ENCODE measurements around the gene COL5A1.
A peak's percentile ranks its signal among the peaks of the same experiment; 100 is the strongest.

Gene COL5A1

DNA sequence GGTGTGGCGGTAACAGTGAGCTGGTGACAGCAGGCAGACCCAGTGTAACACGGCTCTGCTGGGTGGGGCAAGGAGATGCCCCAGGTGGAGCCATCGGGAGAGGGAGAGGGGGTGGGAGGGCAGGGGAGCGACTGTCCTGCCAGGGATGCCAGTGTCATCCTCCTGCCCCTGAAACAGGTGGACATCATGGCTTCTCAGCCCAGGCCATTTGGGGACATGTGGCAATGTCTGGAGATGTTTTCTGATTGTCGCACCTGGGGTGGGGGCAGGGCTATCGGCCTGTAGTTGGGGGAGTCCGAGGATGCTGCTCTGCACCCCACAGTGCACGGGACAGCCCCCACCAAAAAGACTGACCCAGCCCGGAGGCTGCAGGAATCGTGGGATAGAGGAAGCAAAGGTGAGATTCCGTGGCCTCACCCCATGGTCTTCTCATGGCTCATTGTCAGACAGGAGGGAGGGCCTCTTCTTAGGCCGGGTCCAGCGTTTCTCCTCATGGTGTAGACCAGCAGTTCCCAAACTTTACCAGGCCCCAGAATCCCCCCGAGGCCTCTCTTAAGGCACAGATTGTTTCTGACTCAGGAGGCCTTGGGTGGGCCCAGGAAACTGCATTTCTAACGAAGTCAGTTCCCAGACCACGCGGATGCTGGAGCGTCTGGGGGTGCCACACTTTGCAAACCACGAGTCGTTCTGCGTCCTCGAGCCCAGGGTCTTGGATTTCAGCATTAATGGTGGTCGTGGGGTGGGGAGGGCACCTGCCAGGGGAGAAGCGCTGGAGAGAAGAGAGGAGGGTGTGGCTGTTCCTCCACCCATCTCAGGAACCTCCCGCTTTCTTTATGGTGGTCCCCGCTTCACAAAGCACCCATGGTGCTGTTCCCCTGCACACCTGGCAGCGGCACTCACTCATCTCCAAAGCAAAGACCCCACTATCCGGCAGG lies 11.0 kb downstream of the COL5A1 start:
- DNase-seq (ENCODE audit: low read depth): no peak
- H3K4me3 ChIP-seq (ENCODE audit: low read length): no peak overlapping the region
- TF ChIP-seq, protein P1, sequence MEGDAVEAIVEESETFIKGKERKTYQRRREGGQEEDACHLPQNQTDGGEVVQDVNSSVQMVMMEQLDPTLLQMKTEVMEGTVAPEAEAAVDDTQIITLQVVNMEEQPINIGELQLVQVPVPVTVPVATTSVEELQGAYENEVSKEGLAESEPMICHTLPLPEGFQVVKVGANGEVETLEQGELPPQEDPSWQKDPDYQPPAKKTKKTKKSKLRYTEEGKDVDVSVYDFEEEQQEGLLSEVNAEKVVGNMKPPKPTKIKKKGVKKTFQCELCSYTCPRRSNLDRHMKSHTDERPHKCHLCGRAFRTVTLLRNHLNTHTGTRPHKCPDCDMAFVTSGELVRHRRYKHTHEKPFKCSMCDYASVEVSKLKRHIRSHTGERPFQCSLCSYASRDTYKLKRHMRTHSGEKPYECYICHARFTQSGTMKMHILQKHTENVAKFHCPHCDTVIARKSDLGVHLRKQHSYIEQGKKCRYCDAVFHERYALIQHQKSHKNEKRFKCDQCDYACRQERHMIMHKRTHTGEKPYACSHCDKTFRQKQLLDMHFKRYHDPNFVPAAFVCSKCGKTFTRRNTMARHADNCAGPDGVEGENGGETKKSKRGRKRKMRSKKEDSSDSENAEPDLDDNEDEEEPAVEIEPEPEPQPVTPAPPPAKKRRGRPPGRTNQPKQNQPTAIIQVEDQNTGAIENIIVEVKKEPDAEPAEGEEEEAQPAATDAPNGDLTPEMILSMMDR (conservative IDR thresholded peaks at IDR 0.05; ENCODE audit: low read depth, low read length): no peak

DNA sequence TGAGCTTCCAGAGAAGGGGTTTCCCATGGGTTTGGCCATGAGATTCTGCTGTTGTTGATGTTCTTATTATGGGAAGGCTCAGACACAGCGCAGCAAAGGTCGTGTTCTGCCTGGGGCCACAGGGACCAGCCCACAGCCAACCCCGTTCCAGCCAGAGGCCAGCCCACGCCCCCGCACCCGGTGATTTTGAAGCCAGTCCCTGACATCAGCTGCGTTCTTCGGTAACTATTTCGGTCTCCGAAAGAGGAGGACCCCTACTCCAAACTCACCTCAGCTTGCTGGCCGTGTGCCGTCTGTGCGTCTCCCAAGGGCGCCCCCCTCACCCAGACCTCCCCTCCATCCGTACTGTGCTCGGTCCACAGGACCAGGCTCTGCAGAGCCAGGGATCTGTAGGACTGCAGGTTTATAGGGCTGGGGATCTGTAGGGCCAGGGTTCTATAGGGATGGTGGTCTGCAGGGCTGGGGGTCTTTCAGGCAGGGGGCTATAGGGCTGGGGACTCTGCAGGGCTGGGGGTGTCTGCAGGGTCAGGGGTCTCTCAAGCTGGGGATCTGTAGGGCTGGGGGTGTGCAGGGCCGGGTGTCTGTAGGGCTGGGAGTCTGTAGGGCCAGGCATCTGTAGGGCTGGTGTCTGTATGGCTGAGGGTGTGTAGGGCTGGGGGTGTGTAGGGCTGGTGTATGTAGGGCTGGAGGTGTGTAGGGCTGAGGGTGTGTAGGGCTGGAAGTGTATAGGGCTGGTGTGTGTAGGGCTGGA lies 11.8 kb downstream of the COL5A1 start:
- H3K4me3 ChIP-seq (ENCODE audit: low read length): no peak overlapping the region
- TF ChIP-seq, protein P1 (conservative IDR thresholded peaks at IDR 0.05; ENCODE audit: low read depth, low read length): no peak
- DNase-seq (ENCODE audit: low read depth): no peak

DNA sequence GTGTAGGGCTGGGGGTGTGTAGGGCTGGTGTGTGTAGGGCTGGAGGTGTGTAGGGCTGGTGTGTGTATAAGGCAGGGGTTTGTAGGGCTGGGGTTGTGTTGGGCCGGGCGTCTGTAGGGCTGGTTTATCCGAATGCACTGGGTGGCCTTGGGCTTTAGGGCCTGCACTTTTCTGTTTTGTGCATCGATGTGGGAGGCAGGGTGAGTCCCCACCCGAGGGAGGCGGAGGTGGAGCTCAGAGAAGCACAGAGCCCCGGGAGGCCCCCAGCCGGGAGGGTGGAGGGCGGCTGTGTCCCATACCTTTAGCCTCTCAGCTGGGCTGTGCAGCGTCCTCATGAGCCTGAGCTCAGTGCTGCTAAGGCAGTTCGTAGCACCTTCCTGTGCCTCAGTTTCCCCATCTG lies 13.5 kb downstream of the COL5A1 start:
- TF ChIP-seq, protein P1 (conservative IDR thresholded peaks at IDR 0.05; ENCODE audit: low read depth, low read length): no peak
- no peak for DNase-seq (ENCODE audit: low read depth)

DNA sequence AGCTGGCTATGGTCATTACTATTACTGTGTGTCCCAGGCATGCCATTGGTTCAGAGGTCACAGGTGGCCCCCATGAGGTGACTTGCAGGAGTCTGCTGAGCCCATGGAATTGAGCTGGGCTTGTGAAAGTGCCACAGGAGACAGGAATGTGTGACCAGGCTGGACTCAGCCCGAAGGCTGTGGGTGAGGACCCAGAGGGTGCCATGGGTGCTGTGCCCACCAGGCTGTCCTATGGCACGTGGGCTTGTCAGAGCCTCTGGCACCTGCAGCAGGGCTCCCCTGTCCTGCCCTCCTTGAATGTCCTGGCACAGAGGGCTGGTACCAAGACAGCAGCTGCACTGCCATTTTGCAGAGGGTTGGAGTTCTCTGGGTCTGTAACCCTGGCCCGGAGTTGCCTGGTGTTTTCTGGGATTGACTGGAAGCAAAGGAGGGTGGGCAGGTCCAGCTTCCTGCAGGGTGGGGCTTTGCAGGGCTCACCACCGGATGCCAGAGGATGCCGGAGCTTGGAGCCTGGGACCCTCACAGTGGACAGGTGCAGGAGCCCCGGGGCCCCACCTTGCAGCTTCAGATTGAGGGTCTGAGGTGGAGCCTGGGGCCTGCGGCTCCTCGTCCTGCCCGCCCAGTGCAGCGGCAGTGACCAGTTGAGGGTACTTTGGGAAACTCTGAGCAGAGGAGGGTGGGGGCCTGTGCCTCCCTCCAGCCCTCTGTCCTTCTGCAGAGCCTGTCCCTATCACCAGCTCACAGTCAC lies 14.2 kb downstream of the COL5A1 start:
- no peak for DNase-seq (ENCODE audit: low read depth)
- TF ChIP-seq, protein P1 (conservative IDR thresholded peaks at IDR 0.05; ENCODE audit: low read depth, low read length): no peak
- no peak overlapping the region for H3K4me3 ChIP-seq (ENCODE audit: low read length)

More for the DNA sequence above, 13.5 kb downstream of the COL5A1 start:
- no peak overlapping the region for H3K4me3 ChIP-seq (ENCODE audit: low read length)

DNA sequence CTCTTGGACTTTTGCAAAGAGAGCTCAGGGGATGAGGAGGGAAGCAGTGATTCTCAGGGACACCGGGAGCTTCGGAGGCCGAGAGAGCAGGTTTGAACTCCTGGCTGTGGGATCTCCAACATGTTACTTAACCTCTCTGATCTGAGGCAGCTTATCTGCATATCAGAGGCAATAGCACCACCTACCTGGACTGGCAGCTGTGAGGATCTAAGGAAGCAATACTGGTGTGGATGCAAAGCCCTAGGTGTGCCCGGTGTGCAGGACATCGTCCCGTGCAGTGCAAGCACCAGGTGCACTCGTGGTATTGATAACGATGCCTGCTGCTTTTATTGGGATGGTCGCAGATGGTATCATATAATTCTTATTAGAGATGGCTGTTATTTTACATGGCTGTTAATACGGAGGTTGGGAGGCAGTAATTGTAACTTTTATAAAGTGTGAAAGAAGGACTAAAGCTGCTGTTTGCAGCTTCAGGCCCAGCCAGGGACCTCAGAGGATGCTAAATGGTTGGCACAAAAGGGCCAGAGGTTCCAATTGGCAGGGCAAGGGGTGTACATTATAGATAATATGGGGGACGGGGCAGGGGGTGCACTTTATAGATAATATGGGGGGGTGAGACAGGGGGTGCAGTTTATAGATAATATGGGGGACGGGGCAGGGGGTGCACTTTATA lies 14.9 kb downstream of the COL5A1 start:
- H3K4me3 ChIP-seq (ENCODE audit: low read length): no peak overlapping the region
- no peak for DNase-seq (ENCODE audit: low read depth)
- TF ChIP-seq, protein P1 (conservative IDR thresholded peaks at IDR 0.05; ENCODE audit: low read depth, low read length): peak; percentile 14

DNA sequence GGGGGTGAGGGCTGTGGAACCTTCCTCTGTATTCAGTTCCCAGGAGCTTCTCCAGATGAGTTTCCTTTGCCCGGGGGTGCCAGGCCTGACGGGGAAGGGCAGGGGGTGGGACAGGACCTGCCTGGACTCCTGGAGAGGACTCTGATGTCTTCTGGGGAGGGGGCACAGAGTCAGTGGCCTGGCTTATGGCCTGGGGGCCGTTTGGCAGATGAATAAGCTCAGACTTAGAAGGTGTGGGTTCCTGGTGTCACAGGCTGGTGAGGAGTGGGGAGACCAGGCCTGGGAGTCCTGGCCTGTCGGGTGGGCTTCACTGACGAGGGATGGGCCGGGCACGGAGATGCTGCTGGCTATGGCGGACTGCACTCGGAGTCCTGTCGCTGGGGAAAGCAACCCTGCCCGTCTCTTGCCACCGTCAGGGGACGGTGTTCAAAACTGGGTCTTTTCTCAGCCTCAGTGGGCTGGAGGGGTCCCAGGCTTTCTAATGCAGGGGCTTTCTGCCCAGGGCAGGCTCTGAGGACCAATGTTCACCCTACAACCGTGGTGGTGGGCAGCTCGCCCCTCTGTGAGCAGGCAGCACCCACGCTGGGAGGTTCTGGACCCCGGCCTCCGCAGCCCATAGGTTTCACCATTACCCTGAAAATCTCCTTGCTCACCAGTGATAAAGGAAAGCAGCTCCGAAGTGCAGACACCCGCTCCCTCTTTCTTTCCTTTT lies 16.2 kb downstream of the COL5A1 start:
- DNase-seq (ENCODE audit: low read depth): no peak
- H3K4me3 ChIP-seq (ENCODE audit: low read length): no peak overlapping the region
- TF ChIP-seq, protein P1 (conservative IDR thresholded peaks at IDR 0.05; ENCODE audit: low read depth, low read length): no peak
